Breast epithelium (tissue), 3 donors: ENCODE data around the gene WDSUB1.

Experiments
- POLR2A ChIP-seq: fragments of 450-650 bp; IDR thresholded peaks from one replicate; pipeline ENCODE4 v1.6.1; 2016; ENCODE audit warnings: antibody characterized with exemption, mild to moderate bottlenecking, moderate library complexity
- POLR2AphosphoS5 ChIP-seq, 3 donors: sonication (generic); formaldehyde crosslinking; IDR thresholded peaks; one replicate each; pipeline ENCODE4 v1.6.1; 2017; ENCODE audit warnings: antibody characterized with exemption in 3 of 3

DNA sequence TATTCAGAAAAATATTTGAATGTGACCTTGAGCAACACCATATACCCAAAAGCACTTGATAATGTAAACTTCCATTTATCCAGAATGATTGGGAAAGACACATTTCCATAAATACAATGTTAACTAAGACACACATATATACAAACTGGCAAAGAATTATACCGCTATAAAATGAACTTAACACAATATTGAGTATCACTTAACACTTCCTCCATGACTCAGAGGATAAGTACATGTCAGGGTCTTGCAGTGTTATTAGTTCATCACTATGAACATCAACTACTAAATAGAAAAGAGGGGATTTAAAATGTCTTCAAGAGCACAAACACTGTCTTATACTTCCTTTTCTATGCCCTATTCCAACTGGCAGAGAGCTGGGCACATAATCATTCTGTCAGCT is 18.6 kb downstream of the WDSUB1 start:
- no peak for TF ChIP-seq POLR2A
- TF ChIP-seq POLR2AphosphoS5 (IDR thresholded peaks at IDR 0.05), result no peak
